HG03378 (cell line): Measurements from ENCODE around the gene CYCS.
A peak's percentile ranks its signal among the peaks of the same experiment; 100 is the strongest.
"Not testable (repeated sequence)": the region's sequence is repeated elsewhere in the genome, so short reads cannot be mapped to it uniquely, and the experiment has no call there.

Source experiments
- ATAC-seq: cut with Tn5 transposase; IDR thresholded peaks from one replicate; pipeline ENCODE4 v1.9.1; 2021; ENCODE audit warnings: mild to moderate bottlenecking, moderate library complexity; ENCODE audit not compliant: unreplicated experiment

CYCS gene

DNA sequence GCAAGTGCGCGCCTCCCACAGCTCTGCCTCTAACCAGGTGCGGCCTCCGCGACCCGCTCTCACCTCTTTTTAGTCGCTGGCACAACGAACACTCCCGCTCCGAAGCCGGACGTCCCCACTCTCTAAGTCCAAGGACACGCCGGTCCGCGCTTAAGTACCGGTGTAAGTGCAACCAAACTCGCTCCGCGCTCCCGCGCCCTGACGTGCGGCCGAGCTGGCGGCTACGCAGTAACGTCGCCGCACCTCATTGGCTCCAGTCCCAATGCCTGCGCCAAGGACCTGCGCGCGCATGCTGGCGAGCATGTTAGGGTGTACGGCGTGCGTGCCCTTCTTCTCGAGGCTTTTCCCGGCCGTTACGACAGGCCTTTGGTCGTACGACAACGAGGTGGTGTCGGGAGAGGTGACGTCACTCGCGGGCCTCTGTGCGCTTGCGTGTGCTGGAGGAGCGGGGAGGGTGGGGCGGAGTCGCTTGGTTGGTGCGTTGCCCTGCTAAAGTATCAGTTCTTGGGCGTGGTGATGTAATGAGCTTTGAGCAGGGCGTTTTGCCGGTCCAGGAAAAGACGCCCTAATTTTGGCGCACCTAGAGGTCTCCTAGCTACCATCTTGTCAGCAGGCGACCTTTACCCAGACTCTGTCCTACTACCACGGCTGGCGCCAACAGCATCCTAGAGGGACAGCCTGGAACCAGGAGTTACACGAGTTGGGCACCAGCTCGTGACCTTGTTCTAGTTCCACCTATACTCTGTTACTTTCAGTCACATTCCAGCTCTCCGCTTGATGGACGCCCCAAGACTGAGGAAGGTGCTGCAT, at the start of gene CYCS:
Gene CYCS, minus strand, starts transcription at position 124 of the 810 bp plus-strand sequence. CDS start 1,141 bp downstream, outside the sequence.
- ATAC-seq = peak; percentile 91

DNA sequence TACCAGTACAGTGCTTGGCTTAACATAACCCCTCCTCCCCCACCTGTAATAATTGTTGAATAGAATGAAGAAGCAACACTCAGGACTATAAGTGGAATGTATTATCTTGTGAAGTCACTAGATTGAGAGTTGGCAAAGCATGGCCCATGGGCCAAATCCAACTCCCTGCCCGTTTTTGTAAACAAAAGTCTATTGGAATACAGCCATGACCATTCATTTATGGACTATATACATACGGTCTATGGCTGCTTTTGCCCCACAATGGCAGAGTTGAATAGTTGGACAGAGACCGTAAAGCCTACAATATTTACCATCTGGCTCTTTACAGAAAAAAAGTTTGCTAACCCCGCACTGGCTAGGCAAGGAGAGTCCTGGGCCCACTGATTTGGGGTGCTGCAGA, 48.1 kb upstream of the CYCS start:
- ATAC-seq = no peak

DNA sequence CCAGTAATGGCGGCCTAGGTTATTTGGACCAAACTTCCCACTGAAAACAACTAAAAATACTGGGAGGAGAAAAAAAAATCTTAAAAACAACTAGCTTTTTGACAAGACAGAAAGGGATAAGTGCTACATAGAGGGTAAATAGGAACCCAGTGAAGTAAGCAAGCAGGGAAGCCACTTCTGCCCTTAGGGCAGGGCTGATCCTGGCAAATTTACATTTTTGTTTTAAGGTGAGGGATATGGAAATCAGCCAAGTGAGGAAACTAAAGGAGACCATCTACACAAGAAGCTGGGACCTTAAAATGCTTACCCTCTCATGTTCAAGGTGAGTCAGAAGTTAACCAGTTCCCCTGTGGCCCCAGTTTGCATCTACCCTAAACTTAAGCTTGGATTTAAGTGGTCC, 46.5 kb upstream of the CYCS start:
- ATAC-seq = no peak

GRCh38 chr7:25171071-25171470, 46.0 kb upstream of the CYCS start:
- no peak for ATAC-seq

- no peak for ATAC-seq
Measured at GRCh38 chr7:25169683-25170082, 44.6 kb upstream of the CYCS start.

- no peak for ATAC-seq
Measured at GRCh38 chr7:25168145-25168544, 43.1 kb upstream of the CYCS start.

DNA sequence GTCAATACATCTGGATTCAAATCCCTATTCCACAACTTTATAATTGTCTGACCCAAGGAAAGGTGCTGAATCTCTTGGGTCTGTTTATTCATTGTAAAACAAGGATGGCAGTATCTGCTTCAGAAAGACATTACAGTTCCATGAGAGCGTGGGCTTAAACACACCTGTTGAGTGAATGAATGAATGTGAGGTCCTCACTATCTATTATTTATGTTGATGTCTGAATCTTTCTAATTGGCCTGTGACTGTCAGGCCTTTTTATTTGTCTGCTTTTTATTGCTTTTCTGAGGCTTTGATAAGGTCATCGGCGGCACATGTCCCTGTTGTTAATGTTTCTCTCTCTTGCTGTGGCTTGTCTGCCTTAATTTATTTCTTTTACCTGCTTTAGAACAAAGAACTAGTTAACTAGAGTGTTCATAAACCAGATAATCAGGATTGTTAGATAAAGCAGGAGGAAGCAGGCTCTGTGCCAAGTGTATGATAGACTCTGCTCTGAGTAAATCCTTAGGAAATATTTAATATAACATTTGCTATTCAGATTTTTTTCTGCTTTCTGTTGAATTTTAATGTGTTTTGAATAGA, 42.3 kb upstream of the CYCS start:
- no peak for ATAC-seq

DNA sequence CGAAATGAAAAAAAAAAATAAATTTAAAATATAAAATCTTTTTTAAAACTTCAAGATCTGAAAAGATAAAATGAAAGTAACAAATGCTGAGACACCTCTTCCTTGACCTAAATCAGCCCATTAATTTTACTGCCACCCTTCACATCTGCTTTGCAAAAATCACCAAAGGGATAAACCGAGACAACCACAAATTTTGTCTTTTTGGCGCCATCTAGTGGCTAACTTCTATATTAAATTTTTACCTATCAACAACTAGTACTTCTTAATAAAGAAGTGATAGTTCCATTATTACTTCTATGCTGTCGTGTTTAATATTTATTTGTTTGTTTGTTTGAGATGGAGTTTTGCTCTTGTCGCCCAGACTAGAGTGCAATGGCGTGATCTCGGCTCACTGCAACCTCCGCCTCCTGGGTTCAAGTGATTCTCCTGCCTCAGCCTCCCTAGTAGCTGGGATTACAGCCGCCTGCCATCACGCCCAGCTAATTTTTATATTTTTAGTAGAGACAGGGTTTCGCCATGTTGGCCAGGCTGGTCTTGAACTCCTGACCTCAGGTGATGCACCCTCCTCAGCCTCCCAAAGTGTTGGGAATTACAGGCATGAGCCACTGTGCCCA, 35.0 kb upstream of the CYCS start:
- ATAC-seq = not testable (repeated sequence)

DNA sequence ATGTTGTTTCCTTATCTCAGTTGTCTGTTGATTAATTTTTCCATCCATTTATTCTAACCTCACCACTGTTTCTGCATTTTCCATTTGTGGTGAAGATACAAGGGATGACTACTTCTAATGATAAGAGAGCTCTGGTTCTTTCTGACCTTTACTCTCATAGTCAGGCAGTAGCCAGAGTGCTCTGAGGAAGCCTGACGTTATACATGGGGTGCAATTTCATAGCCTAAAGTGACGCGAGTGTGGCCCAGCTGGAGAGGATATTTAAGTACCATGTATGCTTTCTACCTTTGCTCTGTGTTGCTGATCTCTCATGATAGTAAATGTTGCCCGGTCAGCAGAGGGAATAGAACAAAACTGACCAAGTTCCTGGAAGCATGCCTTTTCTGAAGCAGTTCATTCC, 33.9 kb upstream of the CYCS start:
- ATAC-seq = no peak

GRCh38 chr7:25151773-25152172, 26.7 kb upstream of the CYCS start:
- ATAC-seq = no peak

GRCh38 chr7:25149836-25150235, 24.8 kb upstream of the CYCS start:
- no peak for ATAC-seq

DNA sequence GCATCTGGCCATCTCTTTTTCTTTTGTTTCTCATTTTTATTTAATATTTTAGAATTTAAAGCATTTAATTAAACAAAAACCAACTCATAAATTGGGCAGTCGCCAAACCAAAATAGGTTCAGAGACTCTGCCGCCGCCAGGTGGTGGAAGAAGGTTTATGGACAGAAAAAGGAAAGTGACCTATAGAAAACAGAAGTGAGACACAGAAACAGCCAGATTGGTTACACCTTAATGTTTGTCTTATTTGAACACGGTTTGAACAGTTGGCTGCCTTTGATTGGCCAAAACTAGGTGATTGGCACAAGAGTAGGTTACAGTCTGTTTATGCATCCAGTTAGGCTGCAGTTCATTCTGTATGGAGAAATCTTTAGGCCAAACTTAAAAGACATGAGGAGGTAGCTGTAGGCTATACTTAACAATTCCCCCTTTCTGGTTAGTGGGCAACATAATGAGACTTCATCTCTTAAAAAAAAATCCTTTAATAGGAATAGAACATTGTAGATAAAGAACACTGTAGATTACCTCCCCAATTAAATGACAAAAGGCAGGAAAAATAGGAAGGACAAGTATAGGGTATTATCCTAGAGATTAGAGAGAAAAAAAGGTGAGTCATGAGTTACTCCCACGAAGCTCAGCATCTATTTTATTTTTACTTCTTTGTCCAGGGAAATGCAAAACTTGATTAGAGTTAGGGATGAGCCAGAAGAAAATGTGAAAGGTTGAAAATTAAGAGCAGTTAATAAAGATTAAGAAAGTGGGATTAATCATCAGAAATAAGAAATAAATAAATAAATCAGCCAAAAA, 23.9 kb upstream of the CYCS start:
- no peak for ATAC-seq

DNA sequence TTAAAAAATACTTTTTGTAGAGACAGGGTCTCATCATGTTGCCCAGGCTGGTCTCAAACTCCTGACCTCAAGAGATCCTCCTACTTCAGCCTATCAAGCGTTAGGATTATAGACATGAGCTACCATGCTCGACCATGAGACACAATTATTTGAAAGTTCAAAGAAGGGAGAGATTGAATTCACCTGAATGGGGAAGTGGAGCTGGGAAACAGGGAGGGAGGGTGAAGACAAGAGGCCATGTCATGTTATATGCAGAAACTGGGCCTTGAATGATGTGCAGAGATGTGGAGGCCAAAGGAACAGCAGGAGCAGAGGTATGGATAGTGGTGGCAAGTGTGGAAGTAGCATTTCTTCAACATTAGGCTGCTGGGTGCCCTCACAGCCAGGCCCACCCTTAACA, 18.7 kb upstream of the CYCS start:
- ATAC-seq = no peak

DNA sequence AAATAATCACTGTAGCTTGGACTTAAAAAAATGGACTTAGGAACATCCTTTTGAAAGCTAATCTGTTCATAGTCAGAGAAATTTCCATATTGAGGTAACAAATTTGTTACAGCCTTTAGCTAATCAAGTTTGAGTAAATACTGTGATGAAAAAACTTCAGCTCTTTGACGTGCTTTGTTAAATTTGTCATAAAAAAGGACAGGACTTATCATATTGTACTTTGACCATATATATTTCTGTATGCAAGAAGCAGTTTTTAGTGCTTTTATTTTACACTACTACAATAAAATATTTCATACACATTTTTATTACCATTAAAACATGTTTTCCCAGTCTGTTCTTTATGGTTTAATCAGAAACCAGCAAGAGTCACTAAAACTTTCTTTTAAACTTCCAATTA, 14.5 kb upstream of the CYCS start:
- no peak for ATAC-seq

DNA sequence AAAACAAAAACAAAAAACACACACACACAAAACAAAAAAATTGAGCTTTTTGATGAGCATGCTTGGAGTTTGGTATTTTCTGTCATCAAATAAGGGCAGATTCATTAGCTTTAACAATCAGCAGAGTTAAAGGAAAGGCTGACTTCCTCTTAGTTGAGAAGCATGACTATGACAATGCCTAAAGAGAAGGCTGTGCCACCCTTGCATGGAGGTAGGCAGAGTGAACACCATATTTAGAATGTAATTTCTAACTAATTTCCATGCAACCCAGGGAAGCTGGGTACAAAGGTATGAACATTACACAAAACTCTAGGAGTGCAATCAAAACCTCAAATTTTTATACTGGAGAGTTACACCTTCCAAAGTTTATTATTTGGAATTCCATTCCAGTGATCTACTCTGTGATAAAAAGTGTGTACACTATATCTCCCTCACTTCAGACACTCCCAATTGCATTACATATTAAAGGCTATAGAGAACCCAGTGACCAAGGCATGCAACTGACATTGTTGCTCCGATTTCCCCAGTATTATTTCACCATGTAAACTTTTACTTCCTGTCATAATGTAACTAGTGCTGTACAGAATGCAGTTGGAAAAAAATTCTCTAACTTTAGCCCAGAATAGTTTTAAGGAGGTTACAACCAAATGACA, 9.4 kb upstream of the CYCS start:
- ATAC-seq = no peak

DNA sequence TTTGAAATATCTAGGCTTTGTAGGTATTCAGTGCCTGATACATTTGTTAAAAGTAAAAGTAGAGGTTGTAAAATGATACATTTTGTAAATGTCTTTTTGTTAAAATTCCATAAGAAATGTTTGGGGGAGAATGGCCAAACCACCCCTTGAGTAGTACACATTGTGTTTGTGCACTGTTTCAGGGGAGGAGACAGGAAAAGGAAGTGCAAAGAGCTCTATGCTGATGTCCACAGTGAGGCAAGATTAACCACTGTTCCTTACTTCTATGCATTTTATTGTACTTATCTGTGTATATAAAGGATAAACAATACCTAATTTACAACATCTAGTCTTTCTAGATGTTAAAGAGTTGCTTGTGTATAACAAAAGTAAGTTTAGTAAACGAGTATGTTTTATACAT, 7.4 kb upstream of the CYCS start:
- no peak for ATAC-seq

GRCh38 chr7:25126751-25127150, 1.7 kb upstream of the CYCS start:
- no peak for ATAC-seq

GRCh38 chr7:25124465-25125136, 459 bp downstream of the CYCS start:
- ATAC-seq = no peak

- no peak for ATAC-seq
Measured at GRCh38 chr7:25122373-25122772, 2.7 kb downstream of the CYCS start.

GRCh38 chr7:25121599-25121998, 3.5 kb downstream of the CYCS start:
- no peak for ATAC-seq
